Tibial artery (tissue), 4 donors: ENCODE data around the gene CASZ1.

Source experiments
- DNase-seq, 2 donors: peaks; one replicate each; pipeline ENCODE4 v3.0.0-alpha.2; 2019
- H3K27ac ChIP-seq, 2 donors: fragments of 200-600 bp; sonication (generic) in 1 of 2; 1 replicate in 1 of 2; 2 replicates in 1 of 2; pipeline ENCODE4 v1.5.1; 2018 to 2019; ENCODE audit warnings: mild to moderate bottlenecking in 1 of 2
- H3K27me3 ChIP-seq, 2 donors: fragments of 200-600 bp; sonication (generic) in 1 of 2; one replicate each; pipeline versions ENCODE4 v1.5.1 to v1.6.0; 2016 to 2019
- H3K36me3 ChIP-seq, 3 donors: fragments of 200-600 bp; sonication (generic) in 2 of 3; one replicate each; pipeline ENCODE4 v1.5.1; 2016 to 2019; ENCODE audit warnings: mild to moderate bottlenecking in 2 of 3
- H3K4me1 ChIP-seq, 4 donors: fragments of 200-600 bp; sonication (generic) in 2 of 4; 1 replicate in 3 of 4; 2 replicates in 1 of 4; pipeline ENCODE4 v1.5.1; 2016 to 2019
- H3K4me3 ChIP-seq, 2 donors: fragments of 200-600 bp; sonication (generic) in 1 of 2; 1 replicate in 1 of 2; 2 replicates in 1 of 2; pipeline ENCODE4 v1.5.1; 2018 to 2019; ENCODE audit warnings: mild to moderate bottlenecking in 2 of 2
- H3K9me3 ChIP-seq, 3 donors: fragments of 200-600 bp; sonication (generic) in 1 of 3; one replicate each; pipeline ENCODE4 v1.5.1; 2016 to 2019
- intact Hi-C: fragments of 100-400 bp; cut with DNase I; formaldehyde crosslinking; loops from one replicate; pipeline ENCODE4 v1.15.0; 2023; ENCODE audit warnings: low total_unique reads
- TF ChIP-seq, protein P1 (sequence below), 2 experiments: fragments of 200-600 bp in 1 of 2; fragments of 450-650 bp in 1 of 2; IDR thresholded peaks; one replicate each; pipeline ENCODE4 v1.5.1; 2017 to 2019; ENCODE audit warnings: antibody characterized with exemption in 2 of 2, mild to moderate bottlenecking in 1 of 2, moderate library complexity in 1 of 2

CASZ1 gene

GRCh38 chr1:10665226-10665625 is 131.2 kb downstream of the CASZ1 start:
- Histone ChIP-seq H3K4me1 (peaks cover 0 to 77% (median 71%) of the 10 kb centered on the region in 4 donors), H3K27me3 (no peaks in the 10 kb centered on the region), H3K36me3 (peaks cover 0 to 30% (median 8%) of the 10 kb centered on the region in 3 donors), H3K4me3 (no peak overlapping the region), H3K27ac (peak overlapping the region; percentile 88 to 94), H3K9me3 (no peaks in the 10 kb centered on the region)
- no peak for DNase-seq
- TF ChIP-seq, protein P1, sequence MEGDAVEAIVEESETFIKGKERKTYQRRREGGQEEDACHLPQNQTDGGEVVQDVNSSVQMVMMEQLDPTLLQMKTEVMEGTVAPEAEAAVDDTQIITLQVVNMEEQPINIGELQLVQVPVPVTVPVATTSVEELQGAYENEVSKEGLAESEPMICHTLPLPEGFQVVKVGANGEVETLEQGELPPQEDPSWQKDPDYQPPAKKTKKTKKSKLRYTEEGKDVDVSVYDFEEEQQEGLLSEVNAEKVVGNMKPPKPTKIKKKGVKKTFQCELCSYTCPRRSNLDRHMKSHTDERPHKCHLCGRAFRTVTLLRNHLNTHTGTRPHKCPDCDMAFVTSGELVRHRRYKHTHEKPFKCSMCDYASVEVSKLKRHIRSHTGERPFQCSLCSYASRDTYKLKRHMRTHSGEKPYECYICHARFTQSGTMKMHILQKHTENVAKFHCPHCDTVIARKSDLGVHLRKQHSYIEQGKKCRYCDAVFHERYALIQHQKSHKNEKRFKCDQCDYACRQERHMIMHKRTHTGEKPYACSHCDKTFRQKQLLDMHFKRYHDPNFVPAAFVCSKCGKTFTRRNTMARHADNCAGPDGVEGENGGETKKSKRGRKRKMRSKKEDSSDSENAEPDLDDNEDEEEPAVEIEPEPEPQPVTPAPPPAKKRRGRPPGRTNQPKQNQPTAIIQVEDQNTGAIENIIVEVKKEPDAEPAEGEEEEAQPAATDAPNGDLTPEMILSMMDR (IDR thresholded peaks at IDR 0.05): no peak
- intact Hi-C loops: no loop called here

GRCh38 chr1:10664251-10664650 is 132.2 kb downstream of the CASZ1 start:
- Histone ChIP-seq H3K27ac (peak overlapping the region; percentile 88 to 94), H3K36me3 (peaks cover 10 to 40% (median 18%) of the 10 kb centered on the region in 3 donors), H3K4me1 (peaks cover 0 to 67% (median 64%) of the 10 kb centered on the region in 4 donors), H3K9me3 (no peaks in the 10 kb centered on the region), H3K4me3 (no peak overlapping the region), H3K27me3 (no peaks in the 10 kb centered on the region)
- TF ChIP-seq, protein P1 (IDR thresholded peaks at IDR 0.05): no peak
- intact Hi-C loops: no loop called here
- peak in 1 of 2 donors; percentile 82 for DNase-seq

DNA sequence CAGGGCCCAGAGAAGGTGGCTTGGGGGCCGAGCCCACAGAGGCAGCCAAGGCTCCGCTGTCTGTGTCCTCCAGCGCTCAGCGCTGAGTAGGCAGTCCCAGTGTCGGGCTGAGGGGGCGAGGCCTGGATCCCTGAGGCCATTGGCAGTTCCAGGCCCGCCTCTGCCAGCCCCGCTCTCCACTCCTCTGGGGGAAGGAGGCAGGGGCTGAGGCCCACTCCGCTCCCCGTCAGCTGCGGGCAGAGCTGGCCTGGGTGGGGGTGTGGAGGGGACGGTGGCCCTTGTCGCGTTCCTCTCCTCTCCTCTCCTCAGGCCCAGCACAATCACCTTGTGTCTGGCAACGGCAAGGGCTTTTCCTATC is 132.8 kb downstream of the CASZ1 start:
- Histone ChIP-seq H3K27ac (peak overlapping the region; percentile 88 to 94), H3K4me3 (peak overlapping the region in 1 of 2 donors; percentile 37), H3K36me3 (peaks cover 15 to 46% (median 24%) of the 10 kb centered on the region in 3 donors), H3K9me3 (no peaks in the 10 kb centered on the region), H3K27me3 (no peaks in the 10 kb centered on the region), H3K4me1 (peaks cover 0 to 61% (median 59%) of the 10 kb centered on the region in 4 donors)
- intact Hi-C loops: no loop called here
- peak; percentile 68 to 93 for DNase-seq
- TF ChIP-seq, protein P1 (IDR thresholded peaks at IDR 0.05): no peak

DNA sequence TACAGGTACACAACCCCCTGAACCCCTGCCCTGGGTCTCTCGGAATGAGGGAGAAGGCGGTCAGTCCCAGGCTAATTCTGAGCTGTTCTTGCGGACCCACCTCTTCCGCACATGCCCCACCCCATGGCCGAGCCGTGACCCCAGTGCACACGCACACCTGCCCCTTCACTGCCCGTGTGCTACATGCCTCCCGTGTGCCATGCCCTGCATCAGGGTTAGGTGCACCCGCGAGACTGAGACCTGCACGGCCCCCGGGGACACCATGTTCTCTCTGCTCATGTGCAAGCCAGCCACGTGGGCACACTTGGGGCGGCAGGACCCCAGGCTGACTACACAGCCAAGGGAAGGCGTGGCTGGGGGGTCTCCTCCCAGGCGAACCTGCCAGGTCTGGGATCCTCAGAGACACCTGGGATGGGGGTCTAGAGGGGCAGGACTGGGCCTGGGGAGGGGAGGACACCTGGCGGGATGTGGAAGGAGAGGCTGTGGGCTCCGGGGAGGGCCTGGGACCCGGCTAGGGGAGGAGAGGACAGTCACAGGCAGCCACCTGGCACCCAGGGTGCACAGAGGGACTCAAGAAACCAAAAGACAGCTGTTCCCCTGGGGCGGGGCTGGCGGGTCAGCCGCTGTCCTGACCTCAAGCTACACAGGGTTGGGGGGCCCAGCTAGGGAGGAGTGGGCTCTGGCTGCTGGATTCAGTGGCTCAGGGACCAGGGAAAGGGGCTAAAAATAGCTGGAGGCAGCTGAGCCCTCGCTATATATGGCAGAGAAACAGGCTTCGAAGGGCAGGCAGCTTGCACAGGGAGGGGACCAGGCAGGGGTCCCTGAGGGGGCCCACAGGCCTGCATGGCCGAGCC is 133.4 kb downstream of the CASZ1 start:
- H3K4me1 ChIP-seq: peaks cover 0 to 55% (median 53%) of the 10 kb centered on the region in 4 donors
- intact Hi-C loops: no loop called here
- peak overlapping the region; percentile 88 to 94 for H3K27ac ChIP-seq
- TF ChIP-seq, protein P1 (IDR thresholded peaks at IDR 0.05): no peak
- no peak for DNase-seq
- peak overlapping the region in 1 of 2 donors; percentile 37 for H3K4me3 ChIP-seq
- no peaks in the 10 kb centered on the region for H3K27me3 ChIP-seq
- peaks cover 15 to 52% (median 30%) of the 10 kb centered on the region in 3 donors for H3K36me3 ChIP-seq
- no peaks in the 10 kb centered on the region for H3K9me3 ChIP-seq

DNA sequence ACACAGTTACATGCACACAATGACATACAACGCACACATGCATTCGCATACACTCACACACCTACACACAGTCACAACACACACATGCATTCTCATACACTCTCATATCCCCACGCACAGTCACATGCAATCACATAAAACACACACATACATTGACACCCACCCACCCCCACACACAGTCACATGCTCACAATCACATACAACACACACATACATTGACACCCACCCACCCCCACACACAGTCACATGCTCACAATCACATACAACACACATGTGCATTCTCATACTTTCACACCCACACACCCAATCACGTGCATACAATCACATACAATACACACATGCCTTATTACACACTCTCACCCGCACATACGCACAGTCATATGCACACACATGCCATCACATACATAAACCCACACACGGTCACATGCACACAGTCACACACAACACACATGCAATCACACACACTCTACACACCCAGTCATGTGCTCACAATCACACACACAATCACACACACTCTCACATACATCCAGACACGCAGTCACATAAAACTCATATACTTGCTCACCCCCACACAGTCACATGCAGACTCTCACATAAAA is 134.3 kb downstream of the CASZ1 start:
- TF ChIP-seq, protein P1 (IDR thresholded peaks at IDR 0.05): no peak
- H3K27ac ChIP-seq: peak overlapping the region in 1 of 2 donors; percentile 94
- DNase-seq: no peak
- intact Hi-C loops: no loop called here
- H3K9me3 ChIP-seq: no peaks in the 10 kb centered on the region
- H3K36me3 ChIP-seq: peaks cover 15 to 61% (median 32%) of the 10 kb centered on the region in 3 donors
- no peak overlapping the region for H3K4me3 ChIP-seq
- peaks cover 0 to 47% (median 46%) of the 10 kb centered on the region in 4 donors for H3K4me1 ChIP-seq
- H3K27me3 ChIP-seq: no peaks in the 10 kb centered on the region
